Activated CD8-positive, alpha-beta T cell treated with anti-CD3 and anti-CD28 coated beads, Interleukin-2, amount 10 ng/mL, durations not matched to agents 7 days and 5 days (primary cell): Measurements from ENCODE around the gene SETBP1. TPM values are rescaled to one million over a fixed set of nuclear protein-coding genes. Genes with fewer than 3 reads are reported as not detected.

Experiments
- ATAC-seq: fragments of 150-1000 bp; cut with Tn5 transposase; one replicate; pipeline ENCODE4 v1.10.0; 2021; ENCODE audit warnings: moderate library complexity
- CTCF ChIA-PET: fragments of 350-600 bp; sonication (Branson Sonifier 250); formaldehyde crosslinking; loops from one replicate; lab custom pipeline; 2021; ENCODE audit warnings: antibody characterized with exemption; lab: Charles Lee
- POLR2A ChIA-PET: fragments of 350-600 bp; sonication (Branson Sonifier 250); formaldehyde crosslinking; loops from one replicate; lab custom pipeline; 2021; ENCODE audit warnings: antibody characterized with exemption; lab: Charles Lee
- DNase-seq: peaks from one replicate; pipeline ENCODE4 v3.0.0-alpha.2; 2020
- H3K27ac Mint-ChIP-seq: one replicate; pipeline ENCODE4 v1.8.0; 2021; ENCODE audit warnings: mild to moderate bottlenecking, mixed read lengths
- H3K27me3 Mint-ChIP-seq: one replicate; pipeline ENCODE4 v1.8.0; 2021; ENCODE audit warnings: low read depth, mixed read lengths
- H3K36me3 Mint-ChIP-seq: one replicate; pipeline ENCODE4 v1.8.0; 2021; ENCODE audit warnings: low read depth, mixed read lengths
- H3K4me1 Mint-ChIP-seq: one replicate; pipeline ENCODE4 v1.8.0; 2021; ENCODE audit warnings: low read depth, mixed read lengths
- H3K4me3 Mint-ChIP-seq: one replicate; pipeline ENCODE4 v1.8.0; 2021; ENCODE audit warnings: mild to moderate bottlenecking, mixed read lengths
- H3K9me3 Mint-ChIP-seq: one replicate; pipeline ENCODE4 v1.8.0; 2022; ENCODE audit warnings: mixed read lengths; ENCODE audit not compliant: insufficient read depth
- total RNA-seq, 2 experiments: library from RNA; stranded (reverse); gene quantifications; one replicate each; pipeline ENCODE4 v1.2.3, GENCODE V29; 2021

The SETBP1 gene
- total RNA-seq, 2 experiments from 2014 or later, result 7.0 to 8.4 TPM

DNA sequence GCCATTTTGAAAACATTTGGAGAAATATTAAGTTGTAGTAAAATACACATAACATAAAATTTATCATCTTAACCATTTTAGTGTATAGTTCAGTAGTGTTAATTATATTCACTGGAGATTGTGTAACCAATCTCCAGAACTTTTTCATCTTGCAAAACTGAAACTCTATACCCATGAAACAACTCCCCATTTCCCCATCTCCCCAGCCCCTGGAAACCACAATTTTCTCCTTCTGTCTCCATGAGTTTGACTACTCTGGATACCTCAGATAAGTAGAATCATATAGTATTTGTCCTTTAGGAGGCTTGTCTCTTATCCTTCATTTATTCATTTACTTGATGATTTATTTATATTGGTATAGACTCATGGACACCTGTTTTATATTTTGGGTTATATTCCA lies 392.9 kb downstream of the SETBP1 start:
- Mint-ChIP-seq H3K27ac (no peak overlapping the region), H3K4me3 (no peak overlapping the region), H3K9me3 (no peaks in the 10 kb centered on the region), H3K36me3 (no peaks in the 10 kb centered on the region), H3K4me1 (no peaks in the 10 kb centered on the region), H3K27me3 (peaks cover 2% of the 10 kb centered on the region)
- CTCF ChIA-PET, result no interaction called here
- DNase-seq (no peak), ATAC-seq (no peak)
- POLR2A ChIA-PET, result no interaction called here

DNA sequence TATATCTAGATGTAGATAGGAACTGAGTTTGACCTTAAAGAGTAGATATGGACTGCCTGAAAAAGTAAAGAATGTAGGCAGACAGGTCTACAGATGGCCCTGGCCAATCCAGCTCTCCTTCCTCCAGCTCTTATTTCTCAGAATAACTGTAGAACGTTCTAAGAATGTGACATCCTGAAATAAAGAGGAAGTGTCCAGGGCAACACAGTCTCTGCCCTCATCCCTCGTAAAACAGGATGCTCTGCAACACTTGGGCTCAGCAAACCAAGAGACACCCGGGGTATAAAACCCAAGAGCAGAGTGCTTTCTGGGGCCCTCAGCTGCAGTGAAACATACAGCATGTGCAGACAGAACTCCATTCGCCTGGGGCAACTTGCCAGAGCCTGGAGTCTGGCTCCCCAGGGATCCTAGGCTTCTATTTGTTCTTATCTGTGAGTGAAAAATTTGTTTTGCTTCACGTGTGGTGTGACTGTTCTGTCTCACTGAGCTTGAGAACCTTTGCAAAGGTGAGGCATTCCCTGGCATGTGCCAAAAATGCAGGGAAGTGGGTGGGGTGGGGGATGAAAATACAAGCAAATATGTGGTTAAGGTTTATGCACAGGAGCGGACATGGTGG lies 401.0 kb downstream of the SETBP1 start:
- ChIA-PET CTCF (no interaction called here), POLR2A (no interaction called here)
- DNase-seq, result no peak
- H3K36me3 Mint-ChIP-seq, result no peaks in the 10 kb centered on the region
- peaks cover 1% of the 10 kb centered on the region for H3K27me3 Mint-ChIP-seq
- no peak overlapping the region for H3K27ac Mint-ChIP-seq
- no peaks in the 10 kb centered on the region for H3K4me1 Mint-ChIP-seq
- ATAC-seq, result no peak
- peaks cover 3% of the 10 kb centered on the region for H3K9me3 Mint-ChIP-seq
- no peak overlapping the region for H3K4me3 Mint-ChIP-seq

DNA sequence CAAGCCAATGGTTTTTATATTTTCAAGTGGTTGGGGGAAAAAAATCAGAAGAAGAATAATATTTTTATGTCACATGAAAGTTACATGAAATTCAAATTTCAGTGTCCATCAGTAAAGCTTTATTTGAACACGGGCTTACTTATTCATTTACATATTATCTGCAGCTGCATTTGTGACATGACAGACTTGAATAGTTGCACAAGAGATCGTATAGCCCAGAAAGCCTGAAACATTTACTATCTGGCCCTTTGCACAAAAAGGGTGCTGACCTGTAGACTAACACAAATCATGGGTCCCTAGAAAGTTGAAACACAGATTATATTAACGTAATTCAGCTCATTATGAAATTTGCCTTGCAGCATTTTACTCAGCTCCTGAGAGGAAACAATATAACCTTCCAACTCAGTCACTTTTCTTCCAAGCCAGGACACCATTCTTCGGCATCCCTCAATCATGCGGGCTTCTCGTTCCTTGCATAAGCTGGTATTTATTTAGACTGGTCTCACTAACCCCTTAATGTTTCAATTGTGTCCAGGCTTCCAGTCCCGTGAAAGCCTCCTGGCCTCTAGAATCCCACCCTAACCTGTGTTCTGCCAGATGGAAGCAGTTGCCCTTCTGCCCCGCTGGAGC lies 402.7 kb downstream of the SETBP1 start:
- no peak for ATAC-seq
- no peak overlapping the region for H3K4me3 Mint-ChIP-seq
- POLR2A ChIA-PET, result no interaction called here

DNA sequence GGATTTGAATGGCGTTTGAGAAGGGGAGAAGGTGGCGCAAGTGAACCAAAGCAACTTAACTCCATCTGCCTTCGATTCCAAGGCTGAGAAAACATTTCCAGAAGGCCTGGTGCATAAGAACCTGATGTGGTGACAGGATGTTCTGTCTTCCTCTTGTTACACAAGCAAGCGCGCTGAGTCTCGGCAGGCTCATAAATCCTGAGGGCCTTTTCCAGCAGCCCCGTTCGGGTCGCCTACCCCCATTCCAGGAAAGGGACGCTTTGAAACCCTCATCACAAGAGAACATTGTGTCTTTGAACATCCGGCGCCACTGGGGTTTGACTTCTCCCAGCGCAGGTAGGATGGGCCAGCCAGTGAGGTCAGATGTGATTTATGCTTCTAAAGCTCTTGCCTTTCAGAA lies 403.5 kb downstream of the SETBP1 start:
- Mint-ChIP-seq H3K27ac (no peak overlapping the region), H3K9me3 (peaks cover 3% of the 10 kb centered on the region), H3K36me3 (no peaks in the 10 kb centered on the region), H3K4me3 (no peak overlapping the region), H3K4me1 (no peaks in the 10 kb centered on the region), H3K27me3 (peaks cover 1% of the 10 kb centered on the region)
- CTCF ChIA-PET, result no interaction called here
- no peak for ATAC-seq
- POLR2A ChIA-PET, result no interaction called here
- no peak for DNase-seq

More for the DNA sequence above, 402.7 kb downstream of the SETBP1 start:
- peaks cover 3% of the 10 kb centered on the region for H3K9me3 Mint-ChIP-seq
- H3K27me3 Mint-ChIP-seq, result peaks cover 1% of the 10 kb centered on the region
- CTCF ChIA-PET, result no interaction called here
- H3K27ac Mint-ChIP-seq, result no peak overlapping the region
- no peak for DNase-seq
- H3K36me3 Mint-ChIP-seq, result no peaks in the 10 kb centered on the region
- no peaks in the 10 kb centered on the region for H3K4me1 Mint-ChIP-seq

DNA sequence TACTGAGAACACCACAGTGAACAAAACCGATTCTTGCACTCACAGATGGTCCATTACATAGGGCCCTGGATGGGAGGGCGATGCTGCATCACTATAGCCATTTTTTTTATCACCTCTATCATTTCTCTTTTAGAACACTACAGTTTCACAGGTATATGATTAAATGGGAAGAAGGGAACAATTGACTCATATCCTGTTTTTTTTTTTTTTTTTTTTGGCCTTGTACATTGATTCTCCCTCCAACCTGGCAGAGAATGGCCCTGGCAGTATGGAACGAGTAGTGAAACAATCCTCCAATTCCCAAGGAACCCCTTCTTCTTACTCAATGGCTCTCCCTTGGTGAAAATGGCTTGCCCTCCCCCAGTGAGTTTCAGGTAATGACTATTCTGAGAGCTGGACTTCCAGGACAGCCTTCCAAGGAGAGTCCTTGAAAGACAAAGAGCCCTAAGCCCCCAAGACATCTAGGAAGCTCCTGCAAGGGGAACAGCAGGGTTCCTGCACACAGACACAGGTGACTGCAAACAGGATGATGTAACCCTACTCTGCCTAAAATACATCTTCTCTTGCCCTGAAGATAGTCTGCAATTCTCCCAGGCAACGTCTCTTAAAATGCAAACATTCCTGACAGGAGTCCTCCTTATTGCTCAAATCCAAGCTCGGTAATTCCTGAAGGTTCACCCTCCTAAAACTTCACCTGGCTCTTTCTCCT lies 405.4 kb downstream of the SETBP1 start:
- ATAC-seq, result no peak
- POLR2A ChIA-PET, result no interaction called here

DNA sequence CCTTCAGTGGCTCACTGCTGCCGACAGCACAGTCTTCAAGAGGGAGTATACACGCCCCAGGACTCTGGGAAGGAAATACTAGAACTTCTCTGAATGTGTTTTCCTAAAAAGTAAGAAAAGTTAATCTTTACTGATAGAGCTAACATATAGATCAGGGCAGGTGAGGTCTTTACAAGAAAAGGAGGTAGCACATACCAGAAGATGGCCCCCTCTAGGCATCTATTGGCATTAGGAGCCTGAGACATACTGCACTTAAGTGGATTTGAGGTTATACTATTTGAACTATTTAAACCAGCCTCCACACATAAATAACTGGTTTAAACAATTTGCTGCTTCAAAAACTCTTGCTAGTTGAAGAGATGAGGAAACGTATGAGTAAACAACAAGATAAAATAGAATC lies 406.1 kb downstream of the SETBP1 start:
- Mint-ChIP-seq H3K27ac (no peak overlapping the region), H3K4me3 (no peak overlapping the region), H3K27me3 (no peaks in the 10 kb centered on the region), H3K4me1 (no peaks in the 10 kb centered on the region), H3K9me3 (no peaks in the 10 kb centered on the region), H3K36me3 (no peaks in the 10 kb centered on the region)
- DNase-seq, result no peak
- ChIA-PET CTCF (no interaction called here), POLR2A (no interaction called here)
- no peak for ATAC-seq

More for the DNA sequence above, 405.4 kb downstream of the SETBP1 start:
- H3K4me1 Mint-ChIP-seq, result no peaks in the 10 kb centered on the region
- H3K27ac Mint-ChIP-seq, result no peak overlapping the region
- H3K4me3 Mint-ChIP-seq, result no peak overlapping the region
- H3K27me3 Mint-ChIP-seq, result no peaks in the 10 kb centered on the region
- H3K36me3 Mint-ChIP-seq, result no peaks in the 10 kb centered on the region
- H3K9me3 Mint-ChIP-seq, result peaks cover 3% of the 10 kb centered on the region
- no peak for DNase-seq
- CTCF ChIA-PET, result no interaction called here

DNA sequence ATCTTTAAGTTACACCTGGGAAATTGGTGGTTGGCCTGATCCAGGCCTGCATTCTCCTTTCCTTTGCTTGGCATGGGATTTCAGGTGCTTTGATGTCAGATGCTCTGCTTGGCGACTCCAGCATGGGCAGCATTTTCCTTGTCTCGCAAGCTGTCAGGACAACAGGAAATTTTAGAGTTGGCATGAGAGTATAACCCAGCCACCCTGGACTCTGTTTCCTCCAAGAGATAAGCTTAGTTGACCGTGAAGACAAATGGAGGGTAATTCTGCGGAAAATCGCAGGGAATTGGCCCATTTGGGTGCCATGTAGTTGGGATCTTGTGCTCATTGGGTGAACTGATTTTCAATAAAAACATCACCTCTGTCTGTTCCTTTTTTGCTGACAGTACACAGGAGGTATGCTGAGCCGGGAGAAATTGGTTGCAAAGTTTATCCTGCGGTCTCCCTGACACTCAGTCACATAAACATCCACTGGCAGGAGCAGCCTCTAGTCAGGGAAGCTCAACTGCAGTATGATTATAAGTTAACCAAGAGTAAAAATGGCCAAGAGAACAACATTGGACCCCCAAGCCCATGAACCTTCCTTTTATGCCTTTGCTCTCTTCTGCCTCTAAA lies 409.9 kb downstream of the SETBP1 start:
- Mint-ChIP-seq H3K4me3 (no peak overlapping the region), H3K27ac (no peak overlapping the region), H3K36me3 (no peaks in the 10 kb centered on the region), H3K4me1 (no peaks in the 10 kb centered on the region), H3K9me3 (no peaks in the 10 kb centered on the region), H3K27me3 (no peaks in the 10 kb centered on the region)
- POLR2A ChIA-PET, result no interaction called here
- ATAC-seq (no peak), DNase-seq (no peak)
- CTCF ChIA-PET, result no interaction called here

DNA sequence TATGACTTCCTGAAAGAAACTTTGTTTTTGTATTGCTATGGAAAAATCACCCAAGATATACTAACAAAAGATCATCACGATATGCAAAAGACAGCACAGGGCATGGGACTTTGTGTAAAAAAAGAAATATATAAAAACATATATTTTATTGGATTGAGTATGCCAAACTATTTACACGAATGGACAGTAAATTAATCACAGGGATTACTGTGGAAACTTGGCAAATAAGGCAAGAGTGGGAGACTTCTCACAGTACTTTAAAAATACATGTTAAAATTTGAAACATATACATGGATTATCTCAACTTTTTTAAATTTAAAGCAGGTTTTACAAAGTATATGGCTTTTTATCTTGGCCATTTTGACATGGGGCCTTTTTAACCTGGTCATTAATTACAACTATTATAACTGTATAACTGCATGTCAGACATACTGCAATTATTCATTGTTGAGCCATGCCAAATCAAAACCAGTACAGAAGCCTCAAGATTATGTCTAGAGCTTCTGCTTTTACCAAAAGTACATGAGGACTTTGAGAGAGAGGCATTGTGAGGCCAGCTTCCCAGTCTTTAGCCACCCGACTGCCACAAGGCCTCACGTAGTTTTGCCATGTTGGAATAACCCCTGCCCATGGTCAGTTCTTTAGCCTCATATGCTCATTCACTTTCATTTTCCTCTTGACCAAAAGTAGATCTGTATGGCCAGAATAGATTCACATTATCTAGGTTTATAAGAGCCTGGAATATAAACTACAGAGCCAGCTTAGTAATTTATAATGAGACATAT lies 419.8 kb downstream of the SETBP1 start:
- Mint-ChIP-seq H3K27ac (no peak overlapping the region), H3K4me1 (no peaks in the 10 kb centered on the region), H3K9me3 (no peaks in the 10 kb centered on the region), H3K36me3 (no peaks in the 10 kb centered on the region), H3K27me3 (peaks cover 4% of the 10 kb centered on the region), H3K4me3 (no peak overlapping the region)
- DNase-seq (no peak), ATAC-seq (no peak)
- ChIA-PET POLR2A (no interaction called here), CTCF (no interaction called here)

DNA sequence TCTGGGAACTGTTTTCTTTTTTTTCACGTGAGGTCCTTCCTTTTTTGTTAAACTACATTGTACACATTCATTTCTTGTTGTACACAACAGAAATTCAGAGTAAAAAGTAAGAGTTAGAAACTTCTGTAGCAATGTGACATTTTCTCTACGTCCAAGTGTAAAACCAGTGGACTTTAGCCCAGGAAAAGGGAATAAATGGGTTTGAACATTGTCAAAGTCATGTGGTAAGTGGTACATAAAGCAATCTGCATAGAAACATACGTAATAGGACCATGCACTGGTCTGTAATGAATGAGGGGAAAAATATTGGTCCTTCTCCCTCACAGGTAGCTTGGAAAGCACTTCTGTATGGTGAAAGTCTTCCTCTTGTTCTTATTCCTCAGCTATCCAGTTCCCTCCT lies 421.4 kb downstream of the SETBP1 start:
- CTCF ChIA-PET, result no interaction called here
- POLR2A ChIA-PET, result no interaction called here
- Mint-ChIP-seq H3K9me3 (no peaks in the 10 kb centered on the region), H3K27me3 (peaks cover 4% of the 10 kb centered on the region), H3K4me3 (no peak overlapping the region), H3K36me3 (no peaks in the 10 kb centered on the region), H3K27ac (no peak overlapping the region), H3K4me1 (peaks cover 4% of the 10 kb centered on the region)
- no peak for DNase-seq
- ATAC-seq, result no peak

DNA sequence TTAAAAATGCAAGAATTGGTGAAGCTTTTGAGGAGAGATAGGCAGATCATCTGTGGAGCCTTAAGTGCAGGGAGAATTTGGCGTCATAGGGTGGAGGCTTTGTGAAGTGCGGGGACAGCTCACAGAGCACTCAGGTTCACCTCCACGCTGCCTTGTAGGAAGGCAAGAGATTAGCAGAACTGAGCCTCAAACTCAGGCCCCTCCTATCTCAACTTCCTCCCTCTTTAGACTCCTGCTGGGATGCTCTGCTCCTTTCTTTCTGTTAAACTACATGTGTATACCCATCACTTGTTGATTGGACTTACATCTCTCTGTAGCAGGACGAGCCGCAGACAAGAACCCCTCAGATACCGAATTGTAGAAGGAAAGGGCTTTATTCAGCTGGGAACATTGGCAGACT lies 422.2 kb downstream of the SETBP1 start:
- Mint-ChIP-seq H3K27me3 (peaks cover 4% of the 10 kb centered on the region), H3K4me1 (peaks cover 4% of the 10 kb centered on the region), H3K36me3 (no peaks in the 10 kb centered on the region), H3K4me3 (no peak overlapping the region), H3K27ac (no peak overlapping the region), H3K9me3 (no peaks in the 10 kb centered on the region)
- POLR2A ChIA-PET, result no interaction called here
- no peak for DNase-seq
- CTCF ChIA-PET, result no interaction called here
- ATAC-seq, result no peak

DNA sequence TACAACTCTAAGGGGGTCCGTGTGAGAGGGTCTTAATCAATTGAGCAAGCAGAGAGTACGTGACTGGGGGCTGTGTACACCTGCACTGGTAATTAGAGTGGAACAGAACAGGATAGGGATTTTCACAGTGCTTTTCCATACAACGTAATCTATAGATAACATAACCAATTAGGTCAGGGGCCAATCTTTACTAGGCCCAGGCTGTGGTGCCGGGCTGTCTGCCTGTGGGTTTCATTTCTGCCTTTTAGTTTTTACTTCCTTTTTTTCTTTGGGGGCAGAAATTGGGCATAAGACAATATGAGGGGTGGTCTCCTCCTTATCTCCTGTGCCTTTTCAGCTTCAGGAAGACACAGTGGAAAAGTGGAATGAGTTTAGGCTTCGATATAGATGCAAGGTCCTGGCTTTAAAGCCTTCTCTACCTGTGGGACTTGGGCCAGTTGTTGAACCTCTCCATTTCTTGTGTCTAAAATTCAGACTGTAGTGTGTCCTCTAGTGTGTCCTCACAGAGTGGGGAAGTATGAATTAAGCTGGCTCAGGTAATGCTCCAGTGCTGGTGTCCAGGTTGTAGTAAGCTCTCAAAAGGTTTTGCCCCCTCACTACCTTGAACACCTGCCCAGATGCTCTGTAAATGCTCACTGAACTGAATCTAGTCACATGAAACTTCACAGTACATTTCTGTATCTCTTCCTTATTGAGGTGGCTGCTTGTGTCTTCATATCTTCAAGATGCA lies 422.8 kb downstream of the SETBP1 start:
- no peaks in the 10 kb centered on the region for H3K36me3 Mint-ChIP-seq
- H3K4me3 Mint-ChIP-seq, result no peak overlapping the region
- H3K4me1 Mint-ChIP-seq, result peaks cover 4% of the 10 kb centered on the region
- H3K27me3 Mint-ChIP-seq, result peaks cover 4% of the 10 kb centered on the region
- no peak for ATAC-seq
- H3K9me3 Mint-ChIP-seq, result no peaks in the 10 kb centered on the region
- no peak for DNase-seq
- CTCF ChIA-PET, result no interaction called here
- no peak overlapping the region for H3K27ac Mint-ChIP-seq
- POLR2A ChIA-PET, result no interaction called here
